SK-N-SH (cell line): ENCODE results near the gene RNF150. TPM values are rescaled to one million over a fixed set of nuclear protein-coding genes. Genes with fewer than 3 reads are reported as not detected.

Experiments
- CTCF ChIA-PET: fragments of 300-600, 350-600 bp; formaldehyde crosslinking; extraction: SDS; loops from one replicate; lab custom pipeline; 2021; lab: Yijun Ruan, JAX
- POLR2A ChIA-PET: fragments of 350-600 bp; sonication (Branson Sonifier 250); formaldehyde crosslinking; extraction: SDS; loops from one replicate; lab custom pipeline; 2020; ENCODE audit warnings: antibody characterized with exemption, inconsistent platforms; lab: Yijun Ruan, JAX
- DNase-seq: peaks from one replicate; pipeline ENCODE4 v3.0.0; 2012
- H2AFZ ChIP-seq: fragments of 200-600 bp; sonication (generic); 2 replicates; pipeline ENCODE4 v1.8.1; 2016; ENCODE audit warnings: antibody characterized with exemption, mild to moderate bottlenecking, low read depth
- H3F3A ChIP-seq: fragments of 200-600 bp; sonication (generic); replicated peaks from 2 replicates; pipeline ENCODE3; 2016; ENCODE audit warnings: antibody characterized with exemption, mild to moderate bottlenecking; ENCODE audit not compliant: insufficient read depth
- H3K27ac ChIP-seq, 2 experiments: fragments of 200-500 bp in 1 of 2; fragments of 200-600 bp in 1 of 2; sonication (Bioruptor generic) in 1 of 2; sonication (generic), shearing (Covaris generic) in 1 of 2; 2 replicates each; pipeline versions ENCODE4 v1.5.1 to v1.6.1; 2014 to 2016; ENCODE audit warnings: low read depth in 2 of 2, inconsistent platforms in 1 of 2, low read length in 1 of 2, mild to moderate bottlenecking in 1 of 2, mixed read lengths in 1 of 2
- H3K27me3 ChIP-seq: fragments of 200-600 bp; sonication (generic), shearing (Covaris generic); 2 replicates; pipeline ENCODE4 v1.6.1; 2016; ENCODE audit warnings: mixed run types; ENCODE audit not compliant: insufficient read depth
- H3K36me3 ChIP-seq, 2 experiments: fragments of 200-500 bp in 1 of 2; fragments of 200-600 bp in 1 of 2; sonication (Bioruptor generic) in 1 of 2; sonication (generic) in 1 of 2; replicated peaks in 1 of 2; 2 replicates each; pipeline versions ENCODE3 to v1.5.1; 2014 to 2016; ENCODE audit warnings: low read length in 1 of 2, mild to moderate bottlenecking in 1 of 2; ENCODE audit not compliant: insufficient read depth in 2 of 2, control insufficient read depth in 1 of 2
- H3K4me1 ChIP-seq, 2 experiments: fragments of 200-500 bp in 1 of 2; fragments of 200-600 bp in 1 of 2; sonication (Bioruptor generic) in 1 of 2; sonication (generic), shearing (Covaris generic) in 1 of 2; 2 replicates each; pipeline versions ENCODE4 v1.5.1 to v1.6.1; 2014 to 2016; ENCODE audit warnings: low read depth in 1 of 2, low read length in 1 of 2, mixed run types in 1 of 2; ENCODE audit not compliant: insufficient read depth in 2 of 2, control insufficient read depth in 1 of 2
- H3K4me2 ChIP-seq: fragments of 200-600 bp; sonication (generic), shearing (Covaris generic); 2 replicates; pipeline ENCODE4 v1.6.1; 2017; ENCODE audit warnings: mixed run types
- H3K4me3 ChIP-seq, 2 experiments: fragments of 200-500 bp in 1 of 2; fragments of 200-600 bp in 1 of 2; sonication (Bioruptor generic) in 1 of 2; sonication (generic), shearing (Covaris generic) in 1 of 2; 2 replicates each; pipeline versions ENCODE4 v1.5.1 to v1.8.1; 2014 to 2016; ENCODE audit warnings: low read depth in 2 of 2, inconsistent platforms in 1 of 2, low read length in 1 of 2, mild to moderate bottlenecking in 1 of 2, mixed read lengths in 1 of 2, moderate library complexity in 1 of 2
- H3K79me2 ChIP-seq: fragments of 200-600 bp; sonication (generic); 2 replicates; pipeline ENCODE4 v1.8.1; 2017; ENCODE audit warnings: mild to moderate bottlenecking; ENCODE audit not compliant: insufficient read depth
- H3K9ac ChIP-seq: fragments of 200-600 bp; sonication (generic); 2 replicates; pipeline ENCODE4 v1.6.1; 2017; ENCODE audit warnings: mixed run types
- H3K9me2 ChIP-seq: fragments of 200-600 bp; sonication (generic); 2 replicates; pipeline ENCODE4 v1.6.1; 2017; ENCODE audit warnings: mixed run types
- H3K9me3 ChIP-seq: fragments of 200-600 bp; sonication (generic); 2 replicates; pipeline ENCODE4 v1.6.1; 2017; ENCODE audit warnings: mixed run types, mild to moderate bottlenecking, moderate library complexity
- H4K20me1 ChIP-seq: fragments of 200-600 bp; sonication (generic); 2 replicates; pipeline ENCODE4 v1.6.1; 2017; ENCODE audit warnings: mild to moderate bottlenecking, mixed run types; ENCODE audit not compliant: insufficient read depth
- CHD2 ChIP-seq: fragments of 150-350 bp; IDR thresholded peaks from 2 replicates; pipeline ENCODE4 v1.6.1; 2018; ENCODE audit warnings: low read length; ENCODE audit not compliant: partially characterized antibody
- POLR2AphosphoS5 ChIP-seq: IDR thresholded peaks from 2 replicates; pipeline ENCODE4 v1.6.1; 2012; ENCODE audit warnings: low read depth, low read length
- RAD21 ChIP-seq: IDR thresholded peaks from 2 replicates; pipeline ENCODE4 v1.6.1; 2012; ENCODE audit warnings: mild to moderate bottlenecking, low read length
- RFX5 ChIP-seq: IDR thresholded peaks from 2 replicates; pipeline ENCODE4 v1.6.1; 2012; ENCODE audit warnings: mild to moderate bottlenecking, improper control_type of control experiment, low read length
- RXRA ChIP-seq: IDR thresholded peaks from 2 replicates; pipeline ENCODE4 v1.4.0; 2012; ENCODE audit warnings: low read depth, mild to moderate bottlenecking, borderline replicate concordance
- SIN3A ChIP-seq: IDR thresholded peaks from 2 replicates; pipeline ENCODE4 v1.6.1; 2012; ENCODE audit warnings: low read depth, mild to moderate bottlenecking, low read length, moderate library complexity, borderline replicate concordance
- SMC3 ChIP-seq: IDR thresholded peaks from 2 replicates; pipeline ENCODE4 v1.6.1; 2012; ENCODE audit warnings: low read depth, low read length, improper control_type of control experiment
- TAF1 ChIP-seq: IDR thresholded peaks from 2 replicates; pipeline ENCODE4 v1.6.1; 2012; ENCODE audit warnings: low read depth, mild to moderate bottlenecking, low read length, moderate library complexity, borderline replicate concordance
- TEAD4 ChIP-seq: IDR thresholded peaks from 2 replicates; pipeline ENCODE4 v1.4.0; 2012; ENCODE audit warnings: mild to moderate bottlenecking, borderline replicate concordance; ENCODE audit not compliant: insufficient read depth
- WGBS: methylation state at CpG from one replicate; pipeline ENCODE4 v1.1.6; 2017; ENCODE audit warnings: low lambda C conversion rate; 5-methylcytosine and 5-hydroxymethylcytosine counted together
- polyA plus RNA-seq, 3 experiments: library from polyadenylated mRNA; depleted of rRNA; stranded (reverse); fragments of >200 nt; gene quantifications; 2 replicates each; pipeline ENCODE4 v1.2.3, GENCODE V29; 2012
- TF ChIP-seq, protein P1 (sequence below): fragments of 200-600 bp; sonication (generic); IDR thresholded peaks from 2 replicates; pipeline ENCODE4 v1.6.1; 2017; ENCODE audit warnings: antibody characterized with exemption, mild to moderate bottlenecking, moderate library complexity

RNF150 gene
- polyA plus RNA-seq, 1 of the 3 experiments (the other 2 are of a cell fraction): 5.8 TPM

- Histone ChIP-seq H3K4me3 (no peak overlapping the region), H3K9ac (no peak overlapping the region), H3K9me2 (no peaks in the 10 kb centered on the region), H3K79me2 (no peaks in the 10 kb centered on the region), H3K27me3 (no peaks in the 10 kb centered on the region), H3F3A (no peaks in the 10 kb centered on the region), H3K9me3 (no peaks in the 10 kb centered on the region), H3K36me3 (no peaks in the 10 kb centered on the region), H3K27ac (no peak overlapping the region), H2AFZ (no peak overlapping the region), H4K20me1 (no peaks in the 10 kb centered on the region), H3K4me2 (no peak overlapping the region), H3K4me1 (no peaks in the 10 kb centered on the region; a peak in 1 of 4 replicates)
- ChIA-PET CTCF (interaction anchor here (0.6 to 13.2 kb wide), 18 partner anchors 11 to 521 kb away, joined by 3 to 217 read pairs (median 4); partner anchors contain the start of gene RNF150), POLR2A (no interaction called here)
- DNase-seq: no peak
- 23% methylated on average over 1 of the region's 1 CpG for WGBS
- TF ChIP-seq POLR2AphosphoS5: no peak
- no peak for TF ChIP-seq SIN3A
- no peak for TF ChIP-seq RXRA
Observed at GRCh38 chr4:140851804-140852203, 281.5 kb downstream of the RNF150 start.

GRCh38 chr4:140851032-140851636 lies 282.1 kb downstream of the RNF150 start:
- no peaks in the 10 kb centered on the region for H3F3A ChIP-seq
- ChIA-PET POLR2A (no interaction called here), CTCF (interaction anchor here (0.6 to 13.2 kb wide), 36 partner anchors 9 to 1196 kb away, joined by 3 to 217 read pairs (median 4); partner anchors contain the start of genes CLGN, ELMOD2, RNF150 and SCOC)
- H3K36me3 ChIP-seq: no peaks in the 10 kb centered on the region
- H3K4me1 ChIP-seq: no peaks in the 10 kb centered on the region; a peak in 1 of 4 replicates
- H3K9ac ChIP-seq: no peak overlapping the region
- H3K9me3 ChIP-seq: no peaks in the 10 kb centered on the region
- no peak overlapping the region for H3K4me2 ChIP-seq
- peak; percentile 54 for DNase-seq
- TF ChIP-seq RAD21: peak; percentile 98
- TF ChIP-seq TAF1: no peak
- TF ChIP-seq, protein P1, sequence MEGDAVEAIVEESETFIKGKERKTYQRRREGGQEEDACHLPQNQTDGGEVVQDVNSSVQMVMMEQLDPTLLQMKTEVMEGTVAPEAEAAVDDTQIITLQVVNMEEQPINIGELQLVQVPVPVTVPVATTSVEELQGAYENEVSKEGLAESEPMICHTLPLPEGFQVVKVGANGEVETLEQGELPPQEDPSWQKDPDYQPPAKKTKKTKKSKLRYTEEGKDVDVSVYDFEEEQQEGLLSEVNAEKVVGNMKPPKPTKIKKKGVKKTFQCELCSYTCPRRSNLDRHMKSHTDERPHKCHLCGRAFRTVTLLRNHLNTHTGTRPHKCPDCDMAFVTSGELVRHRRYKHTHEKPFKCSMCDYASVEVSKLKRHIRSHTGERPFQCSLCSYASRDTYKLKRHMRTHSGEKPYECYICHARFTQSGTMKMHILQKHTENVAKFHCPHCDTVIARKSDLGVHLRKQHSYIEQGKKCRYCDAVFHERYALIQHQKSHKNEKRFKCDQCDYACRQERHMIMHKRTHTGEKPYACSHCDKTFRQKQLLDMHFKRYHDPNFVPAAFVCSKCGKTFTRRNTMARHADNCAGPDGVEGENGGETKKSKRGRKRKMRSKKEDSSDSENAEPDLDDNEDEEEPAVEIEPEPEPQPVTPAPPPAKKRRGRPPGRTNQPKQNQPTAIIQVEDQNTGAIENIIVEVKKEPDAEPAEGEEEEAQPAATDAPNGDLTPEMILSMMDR: peak; percentile 95
- TF ChIP-seq POLR2AphosphoS5: no peak
- TF ChIP-seq SMC3: peak; percentile 89
- no peak for TF ChIP-seq TEAD4
- TF ChIP-seq CHD2: peak; percentile 31
- TF ChIP-seq RFX5: peak; percentile 48; the same call in 1 of the 2 replicates
- H2AFZ ChIP-seq: no peak overlapping the region
- H3K4me3 ChIP-seq: no peak overlapping the region
- H3K27me3 ChIP-seq: no peaks in the 10 kb centered on the region
- no peaks in the 10 kb centered on the region for H4K20me1 ChIP-seq
- WGBS: under 1% methylated on average over 6 of the region's 6 CpGs
- no peaks in the 10 kb centered on the region for H3K79me2 ChIP-seq
- no peak overlapping the region for H3K27ac ChIP-seq
- no peaks in the 10 kb centered on the region for H3K9me2 ChIP-seq
